Measurements from ENCODE around the gene ZIC4.

The ZIC4 gene

DNA sequence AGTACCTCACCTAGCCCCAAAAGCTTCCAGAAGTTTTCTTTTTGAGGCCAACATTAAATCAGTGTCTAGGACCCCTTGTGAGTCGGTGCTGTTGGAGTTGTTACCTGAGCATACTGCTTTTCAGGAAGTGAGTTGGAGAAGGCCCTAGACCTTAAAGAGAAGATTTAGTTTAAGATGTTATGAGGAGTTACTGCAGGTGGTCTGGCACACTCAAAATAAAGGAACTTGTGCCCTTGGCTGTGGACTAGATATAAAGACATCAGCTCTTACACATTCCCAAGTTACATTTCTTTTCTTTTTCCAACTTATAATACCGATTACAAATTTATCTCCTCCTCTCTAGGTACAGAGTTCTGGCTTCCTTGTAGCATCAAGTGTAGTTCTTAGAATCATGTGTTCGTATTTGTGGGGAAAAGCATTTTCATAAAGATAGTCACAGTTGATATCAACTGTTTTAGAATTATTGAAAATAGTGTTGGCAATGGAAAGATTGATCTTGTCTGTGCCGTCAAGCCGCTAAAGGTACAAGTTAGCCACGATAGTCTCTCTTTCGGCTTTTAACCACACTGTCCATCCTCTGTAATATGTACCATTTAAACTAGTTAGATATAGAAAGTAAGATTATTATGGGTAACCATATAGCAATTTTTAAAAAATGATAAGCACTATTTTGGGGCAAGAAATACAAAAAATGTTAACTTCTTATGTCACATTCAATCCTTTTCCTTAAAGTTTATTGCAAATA lies 11.4 kb upstream of the ZIC4 start:
- no peak for DNase-seq

DNA sequence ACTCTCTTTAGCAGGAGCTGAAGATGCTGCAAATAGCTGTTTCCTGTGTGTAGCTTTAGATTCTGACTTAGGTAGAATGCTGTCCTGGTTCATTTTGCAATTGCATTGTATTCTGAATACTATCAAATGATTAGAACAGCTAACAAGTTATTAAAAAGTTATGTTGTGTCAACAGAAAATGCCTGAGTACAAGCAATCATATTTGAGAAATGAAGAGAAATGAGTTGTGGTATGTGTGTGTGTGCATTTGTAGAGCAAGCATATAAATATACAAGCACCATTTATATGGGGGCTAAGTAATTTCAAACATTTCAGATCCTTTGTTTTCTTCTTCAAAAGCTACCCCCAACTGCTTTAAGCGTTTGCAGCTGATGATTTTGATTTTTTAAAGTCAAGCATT lies 10.6 kb upstream of the ZIC4 start:
- no peak for DNase-seq

- DNase-seq: no peak
Measured at GRCh38 chr3:147415874-147416273, 9.5 kb upstream of the ZIC4 start.

DNA sequence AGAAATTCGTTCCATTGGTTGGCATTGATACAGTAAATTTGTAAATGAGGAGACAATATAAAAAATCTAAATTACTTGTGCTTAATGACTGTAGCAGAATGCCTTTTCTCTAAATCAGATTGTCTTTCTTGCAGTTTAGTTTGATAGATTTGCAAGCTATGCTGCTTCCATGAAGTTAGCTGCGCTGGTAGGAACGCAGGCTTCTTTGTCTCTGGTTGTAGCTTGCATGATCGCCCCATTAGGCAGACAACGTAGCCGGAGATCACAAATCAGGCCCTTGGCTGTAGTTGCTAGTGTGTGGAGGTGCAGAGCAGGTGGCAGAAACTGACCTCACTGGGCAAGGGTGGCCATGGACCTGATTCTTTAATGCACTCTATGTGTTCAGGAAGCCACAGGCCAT lies 8.9 kb upstream of the ZIC4 start:
- no peak for DNase-seq

GRCh38 chr3:147414390-147415138 lies 8.2 kb upstream of the ZIC4 start:
- DNase-seq: no peak

DNA sequence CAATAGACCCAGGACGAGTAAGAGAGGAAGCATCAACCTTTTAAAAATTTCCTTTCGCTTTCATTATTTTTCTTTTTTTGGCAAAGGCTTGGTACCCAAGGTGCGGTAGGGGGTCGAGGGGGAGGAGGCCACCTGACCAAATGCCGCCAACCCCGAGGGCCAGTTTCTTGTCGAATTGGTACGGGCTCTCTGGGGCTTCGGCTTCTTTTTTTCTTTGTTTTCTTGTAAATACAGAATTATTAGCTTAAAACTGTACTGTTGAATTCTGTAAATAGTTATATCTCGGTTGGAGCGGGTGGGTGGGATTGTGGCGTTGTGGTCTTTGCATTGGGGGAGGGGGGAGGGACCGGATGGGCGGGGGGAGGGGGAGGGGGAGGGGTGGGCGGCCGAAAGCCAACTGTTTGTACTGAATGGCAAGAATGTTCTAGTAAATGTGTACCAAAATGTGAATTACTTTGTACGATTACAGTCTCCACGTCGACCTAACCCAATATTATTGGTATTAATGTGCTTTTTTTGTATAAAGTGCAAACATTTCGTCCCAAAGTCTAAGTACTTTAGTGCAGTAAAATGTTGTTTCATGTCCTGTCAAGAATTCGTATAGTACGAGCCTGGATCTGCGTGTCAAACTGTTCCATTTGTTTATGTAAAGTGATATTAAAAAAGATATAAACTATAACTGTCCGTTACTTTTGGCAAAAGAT lies 7.5 kb upstream of the ZIC4 start:
- DNase-seq: no peak

GRCh38 chr3:147412917-147413685 lies 6.8 kb upstream of the ZIC4 start:
- DNase-seq: no peak

GRCh38 chr3:147412261-147412916 lies 6.0 kb upstream of the ZIC4 start:
- DNase-seq: no peak

DNA sequence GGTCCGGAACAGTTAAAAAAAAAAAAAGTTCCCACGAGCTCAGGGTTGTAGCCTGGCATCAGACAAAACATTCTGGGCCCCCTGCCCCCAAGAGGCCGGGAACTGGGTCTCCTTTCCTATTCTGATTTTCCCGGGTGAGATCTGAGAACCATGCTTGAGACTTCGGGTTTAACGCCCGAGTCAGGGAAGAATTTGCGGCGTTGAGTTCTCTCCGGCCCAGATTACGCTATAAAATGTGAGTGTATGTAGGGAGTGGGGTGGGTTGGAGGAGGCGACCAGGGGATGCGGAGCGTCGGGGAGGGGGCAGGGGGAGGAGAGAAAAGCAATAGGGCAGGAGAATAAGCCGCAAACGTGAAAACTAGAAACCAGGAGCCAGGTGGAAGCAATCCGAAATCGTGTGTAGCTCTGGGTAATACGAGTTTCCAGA lies 5.5 kb upstream of the ZIC4 start:
- no peak for DNase-seq

GRCh38 chr3:147411238-147411814 lies 5.0 kb upstream of the ZIC4 start:
- no peak for DNase-seq

- DNase-seq: no peak
Measured at GRCh38 chr3:147410526-147411237, 4.3 kb upstream of the ZIC4 start.

DNA sequence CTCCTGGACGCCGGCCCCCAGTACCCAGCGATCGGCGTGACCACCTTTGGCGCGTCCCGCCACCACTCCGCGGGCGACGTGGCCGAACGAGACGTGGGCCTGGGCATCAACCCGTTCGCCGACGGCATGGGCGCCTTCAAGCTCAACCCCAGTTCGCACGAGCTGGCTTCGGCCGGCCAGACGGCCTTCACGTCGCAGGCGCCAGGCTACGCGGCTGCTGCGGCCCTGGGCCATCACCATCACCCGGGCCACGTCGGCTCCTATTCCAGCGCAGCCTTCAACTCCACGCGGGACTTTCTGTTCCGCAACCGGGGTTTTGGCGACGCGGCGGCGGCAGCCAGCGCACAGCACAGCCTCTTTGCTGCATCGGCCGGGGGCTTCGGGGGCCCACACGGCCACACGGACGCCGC lies 3.8 kb upstream of the ZIC4 start:
- DNase-seq: no peak

DNA sequence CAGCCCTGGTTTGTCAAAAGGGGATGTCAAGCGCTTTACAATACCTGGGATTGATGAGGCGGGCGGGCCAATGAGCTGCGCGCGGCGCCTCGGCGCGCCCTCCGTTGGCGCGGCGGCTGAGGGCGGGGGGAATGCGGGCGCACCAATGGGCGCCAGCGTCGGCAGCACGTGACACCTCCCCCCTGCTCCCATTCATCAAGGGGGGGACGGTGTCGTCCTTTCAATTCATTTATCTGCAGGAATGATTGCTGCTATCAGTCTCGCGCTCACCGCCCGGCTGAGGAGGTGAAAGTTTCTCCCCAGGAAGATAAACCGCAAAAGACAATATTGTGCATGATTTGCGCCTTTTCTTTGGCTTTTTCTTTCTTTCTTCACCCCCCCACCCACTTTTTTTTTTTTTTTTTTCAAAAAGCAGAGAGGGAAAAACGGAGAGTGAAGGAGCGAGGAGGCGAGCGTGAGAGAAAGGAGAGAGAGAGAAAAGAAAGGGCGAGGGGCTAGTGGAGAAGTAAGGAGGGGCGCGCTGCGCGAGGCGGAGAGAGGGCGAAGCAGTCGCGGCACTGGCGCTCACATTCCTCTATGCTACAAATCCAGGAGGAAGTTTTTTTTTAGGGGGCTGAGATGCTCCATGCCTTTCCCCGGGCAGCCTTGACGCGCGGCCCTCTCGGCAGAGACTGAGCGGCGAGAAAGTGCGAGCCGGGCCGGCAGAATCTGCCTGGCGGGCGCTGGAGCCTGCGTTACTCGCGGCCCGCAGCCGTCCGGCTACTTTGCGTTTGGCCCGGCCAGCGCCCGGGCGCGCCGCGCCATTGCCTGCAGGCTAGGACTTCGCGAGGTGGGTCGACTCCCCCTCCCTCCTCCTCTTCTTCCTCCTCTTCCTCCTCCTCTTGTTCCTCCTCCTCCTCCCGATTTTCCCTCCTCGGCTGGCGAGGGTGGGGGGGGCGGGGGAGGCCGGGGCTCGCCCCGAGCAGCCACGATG lies 3.1 kb upstream of the ZIC4 start, which contains the start of gene ZIC1:
ZIC1 (plus strand) TSS at position 223 of the 973 bp plus-strand sequence; CDS start at position 971, 748 bp downstream.
- no peak for DNase-seq

DNA sequence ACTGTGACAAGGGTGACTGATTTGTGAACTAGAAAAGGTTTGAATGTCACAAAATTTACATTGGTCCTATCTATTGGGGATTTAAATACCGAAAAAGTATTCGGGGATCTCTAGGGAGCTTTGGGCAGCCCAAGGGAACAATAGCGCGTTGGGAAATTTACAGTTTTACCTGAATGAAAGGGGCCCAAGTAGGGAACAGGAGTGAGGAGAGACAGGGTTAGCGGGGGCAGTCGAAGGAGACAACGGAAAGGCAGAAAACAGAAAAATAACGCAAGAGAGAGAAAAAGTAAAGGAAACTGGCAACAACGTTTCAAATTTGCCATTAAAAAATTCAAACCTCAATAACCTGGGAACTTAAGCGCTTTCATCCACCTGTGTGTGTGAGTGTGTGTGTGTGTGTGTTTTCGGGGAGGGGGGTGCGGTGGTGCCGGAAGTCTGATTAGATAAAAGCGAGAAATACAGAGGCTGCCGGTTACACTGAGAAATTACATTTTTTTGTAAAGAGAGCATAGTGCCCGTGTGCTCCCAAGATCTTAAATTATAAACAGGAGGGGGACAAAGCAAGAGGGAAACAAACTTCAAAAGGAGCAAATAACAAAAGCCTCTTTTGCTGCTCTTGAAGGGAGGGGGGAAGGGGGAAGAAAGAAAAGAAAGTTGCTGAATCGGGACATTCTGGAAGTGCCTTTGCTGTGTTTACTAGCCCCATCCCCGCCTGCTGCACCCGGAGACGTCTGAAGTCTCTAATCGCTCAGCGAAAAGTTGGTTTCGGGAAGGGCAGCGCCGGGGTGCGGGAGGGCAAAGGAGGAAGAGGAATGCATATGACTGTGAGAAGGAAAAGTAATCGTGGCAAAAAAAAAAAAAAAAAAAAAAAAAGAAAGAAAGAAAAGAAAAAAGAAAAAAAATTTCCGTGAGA lies 2.1 kb upstream of the ZIC4 start:
- no peak for DNase-seq

DNA sequence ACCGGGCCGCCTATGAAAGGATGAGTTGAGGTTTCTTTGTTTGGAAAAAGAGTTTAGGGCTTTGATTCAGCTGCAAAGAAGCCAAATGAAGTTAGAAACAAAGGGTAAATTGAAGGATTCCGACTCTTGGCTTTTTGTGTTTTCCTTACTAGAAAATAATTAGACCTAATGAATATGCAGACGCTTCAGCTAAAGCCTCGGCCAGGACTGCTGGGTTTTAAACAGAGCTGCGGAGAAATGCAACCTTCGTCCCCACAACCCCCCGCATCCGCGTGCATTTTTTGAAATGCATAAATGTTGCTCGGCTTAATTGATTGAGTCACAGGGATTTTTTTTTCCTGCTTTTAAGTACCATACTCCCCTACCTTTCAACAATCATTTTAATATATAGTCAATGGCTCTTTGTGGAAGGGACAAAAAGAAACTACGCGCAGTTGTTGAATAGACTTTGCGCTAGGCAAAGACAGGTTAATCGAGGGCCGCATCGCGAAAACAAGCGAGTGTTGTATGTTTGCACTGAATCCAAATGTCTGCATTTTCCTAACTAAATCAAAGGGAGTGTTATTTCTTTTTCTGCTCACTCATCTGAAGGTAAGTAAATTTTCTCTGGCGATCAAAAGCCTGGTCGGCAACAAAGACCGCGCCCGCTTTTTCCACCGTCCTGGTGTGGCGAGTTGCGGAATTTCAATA lies 1.3 kb upstream of the ZIC4 start:
- DNase-seq: no peak

- DNase-seq: no peak
Measured at GRCh38 chr3:147407114-147407497, 763 bp upstream of the ZIC4 start.

- DNase-seq: no peak
Measured at GRCh38 chr3:147405231-147406027, 914 bp downstream of the ZIC4 start.
